Loucy (cell line): ENCODE results near the gene DEDD.

Source experiments
- H2AFZ ChIP-seq: fragments of 200-600 bp; sonication (generic); 2 replicates; pipeline ENCODE4 v1.6.0; 2016; ENCODE audit warnings: antibody characterized with exemption, mild to moderate bottlenecking, low read length, moderate library complexity
- H3F3A ChIP-seq: fragments of 200-600 bp; 2 replicates; pipeline ENCODE4 v1.6.0; 2016; ENCODE audit warnings: antibody characterized with exemption, low read depth, mild to moderate bottlenecking
- H3K27me3 ChIP-seq: fragments of 200-600 bp; sonication (generic); 2 replicates; pipeline ENCODE4 v1.6.1; 2014; ENCODE audit warnings: low read length, mild to moderate bottlenecking; ENCODE audit not compliant: insufficient read depth, poor library complexity, severe bottlenecking
- H3K36me3 ChIP-seq: fragments of 200-600 bp; sonication (generic); 2 replicates; pipeline ENCODE4 v1.6.1; 2016; ENCODE audit warnings: low read length; ENCODE audit not compliant: insufficient read depth
- H3K4me1 ChIP-seq: fragments of 200-600 bp; sonication (generic); 2 replicates; pipeline ENCODE4 v1.5.1; 2014; ENCODE audit warnings: low read length, mild to moderate bottlenecking; ENCODE audit not compliant: insufficient read depth, poor library complexity, severe bottlenecking
- H3K4me2 ChIP-seq: fragments of 200-600 bp; sonication (generic); 2 replicates; pipeline ENCODE4 v1.6.0; 2014; ENCODE audit warnings: antibody characterized with exemption, low read length, low read depth, mild to moderate bottlenecking; ENCODE audit not compliant: poor library complexity, severe bottlenecking
- H3K4me3 ChIP-seq: fragments of 200-600 bp; sonication (generic); 2 replicates; pipeline ENCODE4 v1.5.1; 2014; ENCODE audit warnings: low read length, mild to moderate bottlenecking, mixed read lengths; ENCODE audit not compliant: poor library complexity, severe bottlenecking
- H3K79me2 ChIP-seq: fragments of 200-600 bp; sonication (generic); 2 replicates; pipeline ENCODE4 v1.6.1; 2014; ENCODE audit warnings: low read length; ENCODE audit not compliant: insufficient read depth
- H3K9ac ChIP-seq: fragments of 200-600 bp; sonication (generic); 2 replicates; pipeline ENCODE4 v1.6.0; 2014; ENCODE audit warnings: mild to moderate bottlenecking, low read depth, low read length, moderate library complexity; ENCODE audit not compliant: poor library complexity, severe bottlenecking
- H3K9me2 ChIP-seq: fragments of 200-600 bp; sonication (generic); replicated peaks from 2 replicates; pipeline ENCODE4 v1.6.1; 2016; ENCODE audit warnings: low read depth, low read length, mixed read lengths
- H3K9me3 ChIP-seq: fragments of 200-600 bp; sonication (generic); 2 replicates; pipeline ENCODE4 v1.6.1; 2014; ENCODE audit warnings: mild to moderate bottlenecking, antibody characterized with exemption, low read length, low read depth; ENCODE audit not compliant: insufficient read depth
- H4K20me1 ChIP-seq: fragments of 200-600 bp; sonication (generic); 2 replicates; pipeline ENCODE4 v1.6.0; 2014; ENCODE audit warnings: antibody characterized with exemption, low read length, mild to moderate bottlenecking; ENCODE audit not compliant: insufficient read depth, poor library complexity, severe bottlenecking
- EZH2phosphoT487 ChIP-seq: fragments of 200-600 bp; IDR thresholded peaks from 2 replicates; pipeline ENCODE4 v1.6.1; 2018; ENCODE audit warnings: antibody characterized with exemption, mild to moderate bottlenecking, moderate library complexity, borderline replicate concordance
- TF ChIP-seq, protein P1 (sequence below): fragments of 200-600 bp; sonication (generic); conservative IDR thresholded peaks from 2 replicates; pipeline ENCODE4 v1.5.1; 2014; ENCODE audit warnings: mild to moderate bottlenecking, antibody characterized with exemption, low read length

Gene DEDD

GRCh38 chr1:161161652-161162051, 29.2 kb upstream of the DEDD start:
- H3F3A ChIP-seq, result no peaks in the 10 kb centered on the region
- H3K79me2 ChIP-seq, result peaks cover 24% of the 10 kb centered on the region
- no peaks in the 10 kb centered on the region for H3K9me3 ChIP-seq
- H2AFZ ChIP-seq, result no peak overlapping the region
- no peak overlapping the region for H3K4me3 ChIP-seq
- TF ChIP-seq, protein P1, sequence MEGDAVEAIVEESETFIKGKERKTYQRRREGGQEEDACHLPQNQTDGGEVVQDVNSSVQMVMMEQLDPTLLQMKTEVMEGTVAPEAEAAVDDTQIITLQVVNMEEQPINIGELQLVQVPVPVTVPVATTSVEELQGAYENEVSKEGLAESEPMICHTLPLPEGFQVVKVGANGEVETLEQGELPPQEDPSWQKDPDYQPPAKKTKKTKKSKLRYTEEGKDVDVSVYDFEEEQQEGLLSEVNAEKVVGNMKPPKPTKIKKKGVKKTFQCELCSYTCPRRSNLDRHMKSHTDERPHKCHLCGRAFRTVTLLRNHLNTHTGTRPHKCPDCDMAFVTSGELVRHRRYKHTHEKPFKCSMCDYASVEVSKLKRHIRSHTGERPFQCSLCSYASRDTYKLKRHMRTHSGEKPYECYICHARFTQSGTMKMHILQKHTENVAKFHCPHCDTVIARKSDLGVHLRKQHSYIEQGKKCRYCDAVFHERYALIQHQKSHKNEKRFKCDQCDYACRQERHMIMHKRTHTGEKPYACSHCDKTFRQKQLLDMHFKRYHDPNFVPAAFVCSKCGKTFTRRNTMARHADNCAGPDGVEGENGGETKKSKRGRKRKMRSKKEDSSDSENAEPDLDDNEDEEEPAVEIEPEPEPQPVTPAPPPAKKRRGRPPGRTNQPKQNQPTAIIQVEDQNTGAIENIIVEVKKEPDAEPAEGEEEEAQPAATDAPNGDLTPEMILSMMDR, result no peak
- TF ChIP-seq EZH2phosphoT487, result no peak
- H3K27me3 ChIP-seq, result no peaks in the 10 kb centered on the region
- H3K4me2 ChIP-seq, result peak overlapping the region; percentile 80
- peaks cover 16% of the 10 kb centered on the region; the same call in 1 of the 2 replicates for H3K36me3 ChIP-seq
- H3K9me2 ChIP-seq, result no peaks in the 10 kb centered on the region
- H3K4me1 ChIP-seq, result peaks cover 29% of the 10 kb centered on the region
- peak overlapping the region; percentile 92 for H3K9ac ChIP-seq
- H4K20me1 ChIP-seq, result no peaks in the 10 kb centered on the region

DNA sequence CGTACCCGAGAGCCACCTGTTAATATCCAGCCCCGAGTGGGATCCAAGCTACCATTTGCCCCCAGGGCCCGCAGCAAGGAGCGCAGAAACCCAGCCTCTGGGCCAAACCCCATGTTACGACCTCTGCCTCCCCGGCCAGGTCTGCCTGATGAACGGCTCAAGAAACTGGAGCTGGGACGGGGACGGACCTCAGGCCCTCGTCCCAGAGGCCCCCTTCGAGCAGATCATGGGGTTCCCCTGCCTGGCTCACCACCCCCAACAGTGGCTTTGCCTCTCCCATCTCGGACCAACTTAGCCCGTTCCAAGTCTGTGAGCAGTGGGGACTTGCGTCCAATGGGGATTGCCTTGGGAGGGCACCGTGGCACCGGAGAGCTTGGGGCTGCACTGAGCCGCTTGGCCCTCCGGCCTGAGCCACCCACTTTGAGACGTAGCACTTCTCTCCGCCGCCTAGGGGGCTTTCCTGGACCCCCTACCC, 28.2 kb upstream of the DEDD start:
- H3K9ac ChIP-seq, result peak overlapping the region; percentile 92
- no peaks in the 10 kb centered on the region for H3K9me3 ChIP-seq
- H3K4me2 ChIP-seq, result peak overlapping the region; percentile 80
- peaks cover 16% of the 10 kb centered on the region; the same call in 1 of the 2 replicates for H3K36me3 ChIP-seq
- H3K27me3 ChIP-seq, result no peaks in the 10 kb centered on the region
- peaks cover 28% of the 10 kb centered on the region for H3K79me2 ChIP-seq
- no peaks in the 10 kb centered on the region for H4K20me1 ChIP-seq
- H3F3A ChIP-seq, result no peaks in the 10 kb centered on the region
- H3K9me2 ChIP-seq, result no peaks in the 10 kb centered on the region
- H2AFZ ChIP-seq, result no peak overlapping the region
- peak overlapping the region; percentile 88 for H3K4me3 ChIP-seq
- peaks cover 29% of the 10 kb centered on the region for H3K4me1 ChIP-seq
- TF ChIP-seq EZH2phosphoT487, result no peak
- TF ChIP-seq, protein P1, result no peak

- H3K4me3 ChIP-seq, result peak overlapping the region; percentile 88
- no peaks in the 10 kb centered on the region for H3F3A ChIP-seq
- H4K20me1 ChIP-seq, result no peaks in the 10 kb centered on the region
- H3K9me2 ChIP-seq, result no peaks in the 10 kb centered on the region
- H2AFZ ChIP-seq, result peak overlapping the region; percentile 95
- H3K4me1 ChIP-seq, result peaks cover 37% of the 10 kb centered on the region
- TF ChIP-seq, protein P1, result no peak
- no peak for TF ChIP-seq EZH2phosphoT487
- H3K79me2 ChIP-seq, result peaks cover 36% of the 10 kb centered on the region
- H3K36me3 ChIP-seq, result peaks cover 16% of the 10 kb centered on the region; the same call in 1 of the 2 replicates
- H3K9ac ChIP-seq, result peak overlapping the region; percentile 92
- H3K4me2 ChIP-seq, result peak overlapping the region; percentile 80
- H3K27me3 ChIP-seq, result no peaks in the 10 kb centered on the region
- no peaks in the 10 kb centered on the region for H3K9me3 ChIP-seq
These were observed 27.4 kb upstream of the DEDD start for GRCh38 chr1:161159913-161160243.
